Glutamatergic neuron (in vitro differentiated cells): Measurements from ENCODE around the gene USPL1. TPM values are rescaled to one million over a fixed set of nuclear protein-coding genes. Genes with fewer than 3 reads are reported as not detected.
A peak's percentile ranks its signal among the peaks of the same experiment; 100 is the strongest.

Experiments
- DNase-seq: peaks from one replicate; pipeline ENCODE4 v3.0.0; 2022
- H3K27ac Mint-ChIP-seq: one replicate; pipeline ENCODE4 v1.8.0; 2020; ENCODE audit warnings: mild to moderate bottlenecking, mixed read lengths, inconsistent platforms; ENCODE audit not compliant: unreplicated experiment
- H3K27me3 Mint-ChIP-seq: one replicate; pipeline ENCODE4 v1.8.0; 2020; ENCODE audit warnings: mild to moderate bottlenecking, moderate library complexity, mixed read lengths, inconsistent platforms; ENCODE audit not compliant: unreplicated experiment
- H3K36me3 Mint-ChIP-seq: one replicate; pipeline ENCODE4 v1.8.0; 2020; ENCODE audit warnings: mild to moderate bottlenecking, mixed read lengths, inconsistent platforms; ENCODE audit not compliant: unreplicated experiment
- H3K4me1 Mint-ChIP-seq: one replicate; pipeline ENCODE4 v1.8.0; 2020; ENCODE audit warnings: mild to moderate bottlenecking, low read depth, mixed read lengths, inconsistent platforms; ENCODE audit not compliant: unreplicated experiment
- H3K4me3 Mint-ChIP-seq: one replicate; pipeline ENCODE4 v1.8.0; 2020; ENCODE audit warnings: mild to moderate bottlenecking, mixed read lengths, inconsistent platforms; ENCODE audit not compliant: unreplicated experiment
- H3K9me3 Mint-ChIP-seq: one replicate; pipeline ENCODE4 v1.8.0; 2020; ENCODE audit warnings: mild to moderate bottlenecking, moderate library complexity, mixed read lengths, inconsistent platforms; ENCODE audit not compliant: unreplicated experiment
- long read RNA-seq: library from polyadenylated mRNA; unstranded; transcript quantifications from one replicate; pipeline ENCODE4 v2.0.0, GENCODE V29; 2020; ENCODE audit not compliant: unreplicated experiment
- total RNA-seq: library from RNA; stranded (reverse); fragmentation: NEBNext Ultra II Directional; extraction: Animal tissue kit (Norgen Biotek cat#: 25700); gene quantifications from one replicate; pipeline ENCODE4 v1.2.1, GENCODE V29; 2021; ENCODE audit not compliant: unreplicated experiment
- TF ChIP-seq, protein P1 (sequence below): fragments of 200-600 bp; sonication (generic); IDR thresholded peaks from one replicate; pipeline ENCODE4 v1.5.0; 2021; ENCODE audit not compliant: partially characterized antibody, unreplicated experiment

The USPL1 gene
- total RNA-seq: 101 TPM
- long read RNA-seq, partial matches to known transcripts: 2 of 11 reads
- long read RNA-seq, other reads (novel, unspliced or antisense): 6 of 11 reads

DNA sequence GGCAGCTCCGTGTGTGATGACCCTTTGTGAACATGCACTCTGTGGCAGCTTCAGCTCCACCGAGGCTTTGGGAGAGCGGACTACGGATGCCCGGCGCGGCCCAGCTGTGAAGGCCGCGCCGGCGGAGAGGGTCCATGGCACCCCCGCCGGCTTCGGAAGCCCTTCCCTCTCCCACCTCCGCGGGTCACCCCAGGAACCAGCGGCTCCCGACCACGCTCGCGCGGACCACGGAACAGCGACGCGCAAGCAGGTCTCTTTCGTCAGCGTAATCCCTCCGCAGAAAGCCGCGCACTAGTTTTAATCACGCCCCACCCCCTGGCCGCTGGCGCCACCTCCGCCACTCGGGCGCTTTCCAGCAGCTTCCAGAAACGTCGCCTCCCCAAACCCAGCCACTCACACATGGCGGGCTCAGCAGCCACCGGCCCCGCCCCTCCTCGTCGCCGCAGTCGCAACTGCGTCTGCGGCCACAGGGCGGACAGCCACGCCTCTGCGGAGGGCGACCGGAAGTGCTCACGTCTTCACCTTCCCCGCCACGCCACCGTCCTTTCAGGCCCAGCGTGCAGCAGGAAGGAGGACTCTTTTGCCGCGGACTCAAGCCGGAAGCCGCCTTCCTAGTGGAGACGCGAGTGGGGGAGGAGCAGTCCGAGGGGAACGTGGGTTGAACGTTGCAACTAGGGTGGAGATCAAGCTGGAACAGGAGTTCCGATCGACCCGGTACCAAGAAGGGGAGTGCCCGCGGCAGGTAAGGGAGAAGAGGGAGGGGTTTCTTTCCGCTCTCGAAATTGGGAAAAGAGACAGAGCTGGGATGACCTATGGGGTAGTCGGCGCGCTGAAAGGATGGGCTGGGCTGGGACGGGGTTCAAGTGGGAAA is at the start of gene USPL1:
TSS of gene USPL1 (plus strand) at position 606 of the 871 bp plus-strand sequence. CDS start 3,221 bp downstream, outside the sequence.
- H3K9me3 Mint-ChIP-seq: no peaks in the 10 kb centered on the region
- no peaks in the 10 kb centered on the region for H3K36me3 Mint-ChIP-seq
- H3K4me1 Mint-ChIP-seq: peaks cover 9% of the 10 kb centered on the region
- no peak within 1 kb of the TSS for H3K27ac Mint-ChIP-seq
- no peaks in the 10 kb centered on the region for H3K27me3 Mint-ChIP-seq
- TF ChIP-seq, protein P1, sequence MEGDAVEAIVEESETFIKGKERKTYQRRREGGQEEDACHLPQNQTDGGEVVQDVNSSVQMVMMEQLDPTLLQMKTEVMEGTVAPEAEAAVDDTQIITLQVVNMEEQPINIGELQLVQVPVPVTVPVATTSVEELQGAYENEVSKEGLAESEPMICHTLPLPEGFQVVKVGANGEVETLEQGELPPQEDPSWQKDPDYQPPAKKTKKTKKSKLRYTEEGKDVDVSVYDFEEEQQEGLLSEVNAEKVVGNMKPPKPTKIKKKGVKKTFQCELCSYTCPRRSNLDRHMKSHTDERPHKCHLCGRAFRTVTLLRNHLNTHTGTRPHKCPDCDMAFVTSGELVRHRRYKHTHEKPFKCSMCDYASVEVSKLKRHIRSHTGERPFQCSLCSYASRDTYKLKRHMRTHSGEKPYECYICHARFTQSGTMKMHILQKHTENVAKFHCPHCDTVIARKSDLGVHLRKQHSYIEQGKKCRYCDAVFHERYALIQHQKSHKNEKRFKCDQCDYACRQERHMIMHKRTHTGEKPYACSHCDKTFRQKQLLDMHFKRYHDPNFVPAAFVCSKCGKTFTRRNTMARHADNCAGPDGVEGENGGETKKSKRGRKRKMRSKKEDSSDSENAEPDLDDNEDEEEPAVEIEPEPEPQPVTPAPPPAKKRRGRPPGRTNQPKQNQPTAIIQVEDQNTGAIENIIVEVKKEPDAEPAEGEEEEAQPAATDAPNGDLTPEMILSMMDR: peak; percentile 60
- peak; percentile 98 for DNase-seq
- H3K4me3 Mint-ChIP-seq: no peak within 1 kb of the TSS

DNA sequence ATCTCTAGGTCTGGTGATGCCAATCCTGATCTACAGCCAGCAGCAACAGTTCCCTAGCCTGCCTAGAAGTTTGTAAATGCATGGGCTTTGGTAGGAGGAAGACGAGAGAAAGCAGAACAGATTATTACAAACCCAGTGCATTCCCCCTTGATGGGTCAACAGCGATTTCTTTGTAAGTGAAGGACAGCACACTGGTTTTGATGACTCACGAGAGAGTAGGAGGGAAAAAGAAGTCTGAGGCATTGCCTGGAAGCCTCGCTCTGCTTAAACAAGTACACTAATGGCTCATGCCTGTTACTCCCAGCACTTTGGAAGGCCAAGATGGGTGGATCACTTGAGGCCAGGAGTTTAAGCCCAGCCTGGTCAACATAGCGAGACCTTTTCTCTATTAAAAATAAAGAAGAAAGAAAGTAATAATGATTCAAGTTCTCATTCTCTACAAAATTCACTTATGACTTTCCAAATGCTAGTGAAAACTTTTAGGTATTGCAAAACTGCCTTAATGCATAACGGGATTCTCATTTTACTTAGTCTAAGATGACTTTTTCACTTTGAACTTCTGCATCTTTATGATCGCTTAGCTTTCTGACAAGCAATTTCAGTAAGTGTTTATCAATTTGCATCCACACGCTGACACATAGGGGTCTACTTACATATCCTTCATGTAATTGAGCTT is 47.7 kb upstream of the USPL1 start:
- TF ChIP-seq, protein P1: no peak
- Mint-ChIP-seq H3K36me3 (no peaks in the 10 kb centered on the region), H3K27me3 (no peaks in the 10 kb centered on the region), H3K4me3 (no peak overlapping the region), H3K9me3 (no peaks in the 10 kb centered on the region), H3K27ac (no peak overlapping the region), H3K4me1 (no peaks in the 10 kb centered on the region)
- DNase-seq: no peak

DNA sequence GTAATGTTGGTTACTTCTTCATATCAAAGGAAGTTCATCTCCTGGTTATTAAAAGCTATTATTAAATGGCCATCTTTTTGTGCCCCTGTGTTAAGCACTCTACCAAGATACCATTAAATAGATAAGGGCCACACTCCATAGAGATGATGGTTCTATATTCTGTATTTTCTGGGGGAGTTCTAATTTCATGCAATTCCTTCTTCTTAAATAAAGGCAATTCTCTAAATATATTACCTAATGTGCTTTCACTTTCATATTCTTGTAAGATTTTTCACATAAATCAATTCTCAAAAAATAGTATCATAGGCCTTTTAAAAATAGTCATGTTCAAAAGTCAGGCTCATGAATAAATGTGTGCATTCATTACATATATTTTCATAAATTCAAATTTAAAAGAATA is 47.0 kb upstream of the USPL1 start:
- no peaks in the 10 kb centered on the region for H3K36me3 Mint-ChIP-seq
- H3K27ac Mint-ChIP-seq: no peak overlapping the region
- no peaks in the 10 kb centered on the region for H3K4me1 Mint-ChIP-seq
- no peaks in the 10 kb centered on the region for H3K27me3 Mint-ChIP-seq
- no peak overlapping the region for H3K4me3 Mint-ChIP-seq
- no peak for DNase-seq
- no peaks in the 10 kb centered on the region for H3K9me3 Mint-ChIP-seq
- TF ChIP-seq, protein P1: no peak

DNA sequence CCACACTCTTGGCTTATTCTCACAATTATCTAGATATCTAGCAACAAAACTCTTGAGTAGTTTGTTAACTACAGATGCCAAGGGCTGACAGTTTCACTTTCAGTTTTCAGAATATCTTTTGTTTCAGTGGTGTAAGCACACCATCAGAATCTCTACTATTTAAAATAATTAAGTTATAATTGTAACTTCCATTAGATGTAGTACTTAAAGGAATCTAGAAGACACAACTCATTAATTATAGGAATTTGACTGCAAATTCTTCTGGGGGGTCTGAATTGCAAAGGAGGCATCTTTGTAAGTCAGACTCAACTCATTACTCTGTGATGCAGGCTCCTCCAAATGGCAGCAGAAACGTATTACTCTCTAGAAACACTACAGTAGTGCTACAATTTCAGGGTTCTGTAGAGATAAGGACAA is 44.9 kb upstream of the USPL1 start:
- H3K27me3 Mint-ChIP-seq: no peaks in the 10 kb centered on the region
- no peak overlapping the region for H3K4me3 Mint-ChIP-seq
- no peak for DNase-seq
- H3K36me3 Mint-ChIP-seq: no peaks in the 10 kb centered on the region
- no peaks in the 10 kb centered on the region for H3K9me3 Mint-ChIP-seq
- no peak overlapping the region for H3K27ac Mint-ChIP-seq
- TF ChIP-seq, protein P1: no peak
- H3K4me1 Mint-ChIP-seq: no peaks in the 10 kb centered on the region
